HL-60/S4 treated with retinoic acid at 250 ng/mL for 4 days and 3 days (cell line): ENCODE data around the gene IL1RAPL2.
"Not testable (repeated sequence)": the region's sequence is repeated elsewhere in the genome, so short reads cannot be mapped to it uniquely, and the experiment has no call there.

ENCODE experiments used
- in situ Hi-C: fragments of 300-500 bp; cut with MboI; formaldehyde crosslinking; loops from 2 replicates; pipeline ENCODE4 v1.7.0; 2022; ENCODE audit warnings: low sequenced_read_pairs

Gene IL1RAPL2

GRCh38 chrX:104669063-104669462 lies 103.1 kb downstream of the IL1RAPL2 start:
- in situ Hi-C loops, result no loop called here

- in situ Hi-C loops, result no loop called here
Measured at GRCh38 chrX:104670051-104670450, 104.1 kb downstream of the IL1RAPL2 start.

GRCh38 chrX:104677517-104677916 lies 111.5 kb downstream of the IL1RAPL2 start:
- in situ Hi-C loops, result not testable (repeated sequence)

GRCh38 chrX:104679175-104679574 lies 113.2 kb downstream of the IL1RAPL2 start:
- in situ Hi-C loops, result no loop called here

DNA sequence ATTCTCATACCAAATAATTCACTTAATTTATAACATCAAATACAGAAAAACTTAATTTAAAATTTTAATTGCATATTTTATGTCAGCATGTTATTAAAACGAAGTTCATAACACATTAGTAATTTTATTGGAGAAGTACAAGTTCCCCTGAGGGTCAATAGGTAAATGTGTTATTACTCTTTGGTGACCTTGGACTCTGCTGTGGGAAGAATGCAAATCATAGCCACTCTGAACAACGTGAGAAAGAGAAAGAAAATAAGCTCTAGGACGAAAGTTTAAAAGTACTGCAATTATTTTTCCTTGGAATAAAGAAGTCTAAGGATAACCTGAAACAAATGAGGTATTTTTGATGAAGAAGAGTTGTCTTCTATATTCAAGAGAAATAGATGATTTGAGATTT lies 115.2 kb downstream of the IL1RAPL2 start:
- in situ Hi-C loops, result no loop called here

DNA sequence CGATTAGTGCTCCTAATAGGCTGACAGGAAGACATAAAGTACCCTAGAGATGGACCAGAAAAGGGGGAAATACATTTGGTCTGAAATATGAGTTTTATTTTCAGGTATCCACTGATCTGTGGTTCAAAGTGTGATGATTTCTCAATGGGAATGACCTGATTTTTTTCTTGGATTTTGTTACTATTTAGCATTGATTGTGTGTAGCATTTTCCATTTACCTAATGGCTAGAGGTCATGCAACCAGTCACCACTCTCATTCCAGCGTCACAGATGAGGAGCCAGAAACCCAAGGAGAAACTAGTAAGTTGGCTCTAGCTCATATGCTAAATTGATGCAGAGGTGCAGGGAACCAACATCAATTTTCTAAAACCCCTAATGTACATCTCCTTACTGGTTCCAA lies 118.1 kb downstream of the IL1RAPL2 start:
- in situ Hi-C loops, result no loop called here

DNA sequence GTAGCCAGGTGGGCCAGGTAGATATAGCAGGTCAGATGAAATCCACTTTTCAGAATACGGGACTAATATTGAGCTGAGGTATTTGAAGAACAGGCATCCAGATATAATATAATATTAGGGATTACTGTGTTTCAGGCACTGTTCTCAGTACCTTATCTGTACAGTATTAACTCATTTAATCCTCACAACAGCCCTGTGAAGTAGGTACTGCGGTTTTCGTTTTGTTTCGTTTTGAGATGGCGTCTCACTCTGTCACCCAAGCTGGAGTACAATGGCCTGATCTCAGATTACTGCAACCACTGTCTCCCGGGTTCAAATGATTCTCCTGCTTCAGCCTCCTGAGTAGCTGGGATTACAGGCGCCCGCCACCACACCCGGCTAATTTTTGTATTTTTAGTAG lies 129.6 kb downstream of the IL1RAPL2 start:
- in situ Hi-C loops, result no loop called here

- in situ Hi-C loops, result no loop called here
Measured at GRCh38 chrX:104696667-104697066, 130.7 kb downstream of the IL1RAPL2 start.

DNA sequence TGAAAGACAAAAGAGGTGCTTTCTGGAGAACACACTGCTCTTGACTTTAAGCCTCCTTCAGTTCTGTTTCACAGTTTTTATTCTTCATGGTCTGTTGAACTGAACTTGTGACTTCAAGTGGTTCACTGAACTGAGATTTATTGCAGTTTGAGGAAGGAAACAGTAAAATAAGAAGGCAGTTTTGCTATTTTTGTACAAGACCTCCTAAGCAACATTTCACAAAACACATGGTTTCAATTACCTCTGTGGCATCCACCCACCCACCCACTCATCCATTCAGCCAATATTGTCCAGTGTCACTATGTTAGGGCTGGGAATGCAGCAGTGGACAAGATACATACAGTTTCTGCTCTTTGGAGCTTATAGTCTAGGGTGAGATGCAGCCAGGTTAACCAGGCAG lies 131.3 kb downstream of the IL1RAPL2 start:
- in situ Hi-C loops, result no loop called here

DNA sequence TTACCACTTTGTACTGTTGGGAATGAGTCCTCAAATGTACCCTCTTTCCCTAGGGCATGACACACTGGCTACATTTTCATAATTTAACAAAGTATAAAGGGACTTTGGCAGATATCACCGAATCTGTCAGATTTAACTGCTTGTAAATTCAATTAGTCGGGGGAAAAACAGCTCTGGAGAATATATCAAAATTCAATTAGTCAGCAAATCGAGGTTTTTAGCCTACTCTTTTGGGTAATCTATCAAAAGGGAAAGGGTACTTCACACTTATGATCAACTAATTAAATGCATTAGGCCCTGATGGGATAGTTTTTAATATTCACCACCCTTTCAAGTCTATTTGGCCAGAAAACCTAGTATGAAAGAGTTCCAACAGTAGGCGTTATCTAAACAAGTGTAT lies 141.0 kb downstream of the IL1RAPL2 start:
- in situ Hi-C loops, result no loop called here

DNA sequence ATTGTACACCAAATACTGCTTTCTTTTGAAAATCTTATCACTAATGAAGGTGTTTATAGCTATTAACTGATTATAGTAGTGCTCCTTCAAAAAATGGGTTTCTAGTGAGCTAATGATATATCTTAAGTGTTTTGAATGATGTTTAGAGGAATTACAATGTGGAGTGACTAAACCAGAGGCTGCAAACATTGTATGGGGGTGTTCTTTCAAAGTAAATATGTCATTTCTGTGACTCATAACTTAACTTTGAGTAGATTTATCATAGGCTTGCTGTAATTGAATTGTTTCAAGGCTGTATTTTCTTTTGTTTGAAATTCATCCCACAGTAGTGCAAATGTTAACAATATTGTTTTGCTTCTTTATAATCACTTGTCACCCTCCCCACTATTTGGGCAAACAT lies 141.6 kb downstream of the IL1RAPL2 start:
- in situ Hi-C loops, result no loop called here

- in situ Hi-C loops, result no loop called here
Measured at GRCh38 chrX:104712515-104712914, 146.5 kb downstream of the IL1RAPL2 start.

DNA sequence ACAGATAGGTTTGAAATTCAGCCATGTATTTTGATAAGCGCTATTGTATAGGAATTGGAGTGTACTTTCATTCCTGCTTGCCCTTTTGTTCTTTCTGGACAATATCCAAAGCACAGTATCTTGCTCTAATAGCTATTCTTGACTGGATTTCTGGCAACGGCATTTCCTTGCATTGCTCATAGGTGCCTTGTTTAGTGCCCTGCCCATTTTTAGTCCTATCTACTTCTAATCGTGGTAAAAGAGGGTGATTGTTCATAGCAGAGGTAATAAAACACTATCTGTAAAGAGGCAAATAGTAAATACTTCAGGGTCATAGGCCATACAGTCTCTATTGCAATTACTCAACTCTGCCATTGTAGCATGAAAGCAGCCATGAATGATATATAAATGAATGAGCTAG lies 155.9 kb downstream of the IL1RAPL2 start:
- in situ Hi-C loops, result no loop called here

- in situ Hi-C loops, result no loop called here
Measured at GRCh38 chrX:104728456-104728855, 162.5 kb downstream of the IL1RAPL2 start.

DNA sequence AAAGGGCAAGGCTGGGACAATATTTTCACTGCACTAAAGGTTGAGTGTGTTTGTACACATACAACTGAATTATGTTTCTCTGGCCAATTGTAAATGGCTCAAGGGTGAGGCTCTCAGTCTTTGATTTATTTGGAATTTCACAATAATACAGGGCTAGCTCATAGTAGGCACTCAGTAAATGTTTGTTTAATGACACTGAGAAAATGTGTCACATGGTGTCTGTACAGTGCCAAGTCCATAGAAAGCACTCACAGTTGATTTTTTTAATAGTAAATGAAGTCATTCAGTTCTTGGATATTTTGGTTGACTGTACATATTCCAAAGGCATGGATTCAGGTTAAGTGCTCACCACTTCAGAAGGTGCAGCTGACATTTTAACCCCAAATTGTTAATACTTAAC lies 176.4 kb downstream of the IL1RAPL2 start:
- in situ Hi-C loops, result no loop called here

GRCh38 chrX:104745152-104745551 lies 179.2 kb downstream of the IL1RAPL2 start:
- in situ Hi-C loops, result no loop called here

DNA sequence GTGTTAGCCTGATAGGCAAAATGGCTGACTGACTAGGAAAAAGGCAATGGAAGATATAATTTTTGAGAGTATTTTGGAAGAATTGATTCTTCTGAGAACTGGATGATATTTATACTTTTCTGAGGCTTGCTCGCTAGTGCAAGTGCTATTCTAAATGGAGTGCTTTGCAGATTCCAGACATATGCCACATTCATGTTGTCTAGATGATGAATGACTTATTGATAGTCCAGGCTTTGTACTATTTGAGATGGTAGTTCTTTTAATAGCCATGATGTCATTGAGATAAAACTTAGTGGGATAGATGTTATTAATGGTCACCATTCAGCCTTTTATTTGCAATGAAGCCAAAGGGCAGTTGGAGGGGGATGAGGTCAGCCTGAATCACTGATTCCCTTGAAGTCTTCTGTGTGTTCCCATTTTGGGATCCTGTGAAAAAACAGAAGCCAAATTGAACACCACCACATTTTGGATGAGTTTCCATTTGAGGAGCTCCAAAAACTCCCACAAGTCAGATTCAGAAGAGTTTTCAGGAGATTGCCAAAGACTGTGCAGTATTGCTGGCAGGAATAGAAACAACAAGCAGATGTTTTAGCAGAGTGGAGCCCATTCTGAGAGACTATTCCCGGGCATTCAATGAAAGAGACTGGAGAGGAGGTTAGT lies 184.1 kb downstream of the IL1RAPL2 start:
- in situ Hi-C loops, result no loop called here

GRCh38 chrX:104762641-104763040 lies 196.6 kb downstream of the IL1RAPL2 start:
- in situ Hi-C loops, result no loop called here

GRCh38 chrX:104789784-104790183 lies 223.8 kb downstream of the IL1RAPL2 start:
- in situ Hi-C loops, result no loop called here

- in situ Hi-C loops, result no loop called here
Measured at GRCh38 chrX:104795804-104796203, 229.8 kb downstream of the IL1RAPL2 start.

GRCh38 chrX:104803219-104803618 lies 237.2 kb downstream of the IL1RAPL2 start:
- in situ Hi-C loops, result no loop called here

- in situ Hi-C loops, result no loop called here
Measured at GRCh38 chrX:104806346-104806745, 240.3 kb downstream of the IL1RAPL2 start.

DNA sequence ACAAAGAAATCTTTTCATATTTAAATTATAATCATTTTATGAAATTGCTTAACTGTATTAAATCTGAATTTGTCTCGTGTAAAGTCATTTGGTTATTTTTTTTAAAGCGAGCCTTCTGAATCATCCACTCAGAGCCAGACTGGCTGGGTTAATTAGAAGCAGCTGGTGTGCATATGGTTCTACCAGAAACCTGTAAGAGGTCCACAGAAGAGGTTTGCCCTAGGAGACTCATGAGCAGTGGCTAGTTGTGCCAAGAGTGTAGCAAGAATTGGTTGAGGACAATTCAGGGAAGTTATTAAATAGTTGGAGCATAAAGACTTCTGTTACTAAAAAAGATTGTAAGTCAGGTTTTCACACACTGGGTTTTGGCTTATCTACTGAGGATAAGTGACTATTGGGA lies 267.4 kb downstream of the IL1RAPL2 start:
- in situ Hi-C loops, result no loop called here
